HepG2 (cell line): ENCODE measurements around the gene GUCY2F. TPM values are rescaled to one million over a fixed set of nuclear protein-coding genes. Genes with fewer than 3 reads are reported as not detected.

Experiments
- ATAC-seq: fragments of 200-7000 bp; cut with Tn5 transposase; 3 replicates; pipeline ENCODE4 v1.9.1; 2020; ENCODE audit warnings: mild to moderate bottlenecking, moderate library complexity
- BruUV-seq: library from RNA; stranded (reverse); fragments of 400-500 nt; replicated peaks from 2 replicates; lab custom pipeline; 2021; lab: Mats Ljungman, UMichigan
- CTCF ChIA-PET: fragments of 300-600 bp; formaldehyde crosslinking; extraction: SDS; loops from one replicate; lab custom pipeline; 2021; ENCODE audit warnings: low total read pairs, inconsistent platforms, low intra/inter-chr PET ratio; lab: Yijun Ruan, JAX
- POLR2A ChIA-PET: fragments of 350-600 bp; sonication (Branson Sonifier 250); formaldehyde crosslinking; loops from one replicate; lab custom pipeline; 2020; ENCODE audit warnings: antibody characterized with exemption, inconsistent platforms; lab: Yijun Ruan, JAX
- DNase-seq: peaks from one replicate; pipeline ENCODE4 v3.0.0-alpha.2; 2015; ENCODE audit warnings: low spot score
- FAIRE-seq: peaks from 3 replicates; lab custom pipeline; 2011; peaks lifted over from hg19 to GRCh38; lab: Jason Lieb, UNC
- H2AFZ ChIP-seq: one replicate; pipeline ENCODE4 v1.6.1; 2011; ENCODE audit warnings: low read length, inconsistent platforms
- H3K27ac ChIP-seq: fragments of 300-600 bp; 3 replicates; pipeline ENCODE4 v1.8.0; 2011; ENCODE audit warnings: mixed run types, mild to moderate bottlenecking, mixed read lengths, low read length, inconsistent platforms; ENCODE audit not compliant: insufficient read depth; ENCODE audit errors: extremely low read length
- H3K27me3 ChIP-seq, 2 experiments: fragments of 200-600 bp in 1 of 2; 2 replicates in 1 of 2; 3 replicates in 1 of 2; pipeline versions ENCODE4 v1.6.0 to v1.8.0; 2011; ENCODE audit warnings: low read length in 2 of 2, mild to moderate bottlenecking in 2 of 2, moderate library complexity in 2 of 2, inconsistent platforms in 1 of 2; ENCODE audit not compliant: insufficient read depth in 2 of 2, control insufficient read depth in 1 of 2
- H3K36me3 ChIP-seq, 2 experiments: fragments of 200-600 bp in 1 of 2; replicated peaks in 1 of 2; 2 replicates in 1 of 2; 3 replicates in 1 of 2; pipeline versions ENCODE4 v1.5.1 to v1.8.0; 2011; ENCODE audit warnings: low read length in 2 of 2, inconsistent platforms in 1 of 2; ENCODE audit not compliant: insufficient read depth in 2 of 2, control insufficient read depth in 1 of 2
- H3K4me1 ChIP-seq: 2 replicates; pipeline ENCODE4 v1.5.1; 2012; ENCODE audit warnings: low read length, inconsistent platforms; ENCODE audit not compliant: insufficient read depth
- H3K4me2 ChIP-seq: 2 replicates; pipeline ENCODE4 v1.6.0; 2011; ENCODE audit warnings: low read depth, low read length, inconsistent platforms
- H3K4me3 ChIP-seq, 3 experiments: fragments of 200-600 bp in 1 of 3; sonication (generic), shearing (Covaris generic) in 1 of 3; replicated peaks in 1 of 3; 2 replicates each; pipeline ENCODE4 v1.5.1; 2011 to 2016; ENCODE audit warnings: low read length in 3 of 3, inconsistent platforms in 2 of 3, low read depth in 2 of 3, mild to moderate bottlenecking in 2 of 3, control low read depth in 1 of 3, mixed read lengths in 1 of 3; ENCODE audit not compliant: insufficient read depth in 1 of 3
- H3K79me2 ChIP-seq: one replicate; pipeline ENCODE4 v1.6.1; 2011; ENCODE audit warnings: low read length, inconsistent platforms; ENCODE audit not compliant: insufficient read depth
- H3K9ac ChIP-seq: 2 replicates; pipeline ENCODE4 v1.6.0; 2011; ENCODE audit warnings: mild to moderate bottlenecking, low read depth, low read length, inconsistent platforms; ENCODE audit not compliant: insufficient read depth
- H3K9me3 ChIP-seq: 2 replicates; pipeline ENCODE4 v1.5.1; 2012; ENCODE audit warnings: mild to moderate bottlenecking, low read length
- H4K20me1 ChIP-seq: 2 replicates; pipeline ENCODE4 v1.6.0; 2011; ENCODE audit warnings: inconsistent platforms, mild to moderate bottlenecking, low read length, moderate library complexity; ENCODE audit not compliant: insufficient read depth
- CEBPZ ChIP-seq: IDR thresholded peaks from 2 replicates; pipeline ENCODE4 v1.6.1; 2012; ENCODE audit warnings: low read length, improper control_type of control experiment
- NFE2 ChIP-seq: sonication (generic); formaldehyde crosslinking; IDR thresholded peaks from 2 replicates; pipeline ENCODE4 v1.4.0; 2020; ENCODE audit warnings: missing genetic modification reagents
- NR2F6 ChIP-seq, 2 experiments: IDR thresholded peaks; 2 replicates each; pipeline ENCODE4 v1.6.1; 2016; ENCODE audit warnings: antibody characterized with exemption in 1 of 2, mild to moderate bottlenecking in 1 of 2
- WGBS: methylation state at CpG from one replicate; pipeline ENCODE4 v1.1.6; 2017; ENCODE audit warnings: low lambda C conversion rate; 5-methylcytosine and 5-hydroxymethylcytosine counted together
- in situ Hi-C: cut with HindIII; loops from 2 replicates; pipeline ENCODE4 v1.10.0; 2017; ENCODE audit warnings: low pct_unique_long_range_greater_than_20kb; ENCODE audit not compliant: extremely low pct_ligation_motif_present
- intact Hi-C: fragments of 100-400 bp; cut with micrococcal nuclease; formaldehyde crosslinking; loops from one replicate; pipeline ENCODE4 v1.10.0; 2022; ENCODE audit not compliant: unreplicated experiment
- polyA plus RNA-seq, 8 experiments: library from polyadenylated mRNA; depleted of rRNA in 3 of 8; stranded (reverse) in 7 of 8; unstranded in 1 of 8; fragments of >200 nt; fragmentation: Illumina TruSeq in 4 of 8; extraction: Trizol in 4 of 8; gene quantifications; 2 replicates each; pipeline versions ENCODE4 v1.2.1 to v1.2.3, GENCODE V29; 2011 to 2016; ENCODE audit warnings: low read depth in 4 of 8, missing spikeins in 1 of 8, mixed read lengths in 1 of 8; ENCODE audit not compliant: insufficient read depth in 1 of 8
- total RNA-seq, 5 experiments: library from RNA; depleted of rRNA; stranded (reverse); fragments of >200 nt; fragmentation: Illumina TruSeq; extraction: Trizol; gene quantifications; 2 replicates each; pipeline ENCODE4 v1.2.3, GENCODE V29; 2016; ENCODE audit warnings: low read depth in 1 of 5
- TF ChIP-seq, protein P1 (sequence below): sonication (generic); formaldehyde crosslinking; IDR thresholded peaks from one replicate; pipeline ENCODE4 v1.5.1; 2020; ENCODE audit warnings: mild to moderate bottlenecking, missing genetic modification reagents; ENCODE audit errors: not compliant biosample characterization

The GUCY2F gene
- total and polyA plus RNA-seq, 2 of the 13 experiments (the other 11 are each of a cell fraction or from before 2014, with no cell fraction given): 0.03 TPM; not detected in 1

DNA sequence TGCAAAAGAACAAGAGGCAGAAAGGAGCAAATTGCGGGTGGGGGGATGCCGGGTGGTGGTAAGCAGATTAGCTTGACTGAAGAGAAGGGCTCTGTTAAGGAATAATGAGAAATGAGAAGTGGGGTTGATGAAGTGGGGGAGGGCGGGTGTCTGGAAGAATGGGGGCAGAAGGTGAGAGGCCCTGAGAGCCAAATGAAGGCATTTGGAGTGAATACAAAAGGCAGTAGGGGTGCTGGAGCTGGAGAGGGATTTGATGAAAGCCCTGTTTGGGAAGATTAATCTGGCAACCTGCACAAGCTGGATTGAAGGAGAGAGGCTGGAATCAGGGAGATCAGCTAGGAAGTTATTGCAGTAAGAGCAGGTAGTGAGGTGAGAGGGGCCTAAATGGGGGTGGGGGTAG lies 82.1 kb downstream of the GUCY2F start:
- no peak for FAIRE-seq
- Histone ChIP-seq H3K9ac (no peak overlapping the region), H3K4me1 (no peaks in the 10 kb centered on the region), H3K4me3 (no peak overlapping the region), H3K36me3 (no peaks in the 10 kb centered on the region), H4K20me1 (no peaks in the 10 kb centered on the region), H3K9me3 (no peaks in the 10 kb centered on the region), H3K79me2 (no peaks in the 10 kb centered on the region), H3K27ac (no peak overlapping the region), H3K4me2 (no peak overlapping the region), H3K27me3 (no peaks in the 10 kb centered on the region), H2AFZ (no peak overlapping the region)
- ATAC-seq: no peak
- in situ Hi-C loops (no loop called here), intact Hi-C loops (no loop called here)
- no peak for DNase-seq
- ChIA-PET POLR2A (no interaction called here), CTCF (no interaction called here)
- no peak for TF ChIP-seq CEBPZ
- TF ChIP-seq, protein P1, sequence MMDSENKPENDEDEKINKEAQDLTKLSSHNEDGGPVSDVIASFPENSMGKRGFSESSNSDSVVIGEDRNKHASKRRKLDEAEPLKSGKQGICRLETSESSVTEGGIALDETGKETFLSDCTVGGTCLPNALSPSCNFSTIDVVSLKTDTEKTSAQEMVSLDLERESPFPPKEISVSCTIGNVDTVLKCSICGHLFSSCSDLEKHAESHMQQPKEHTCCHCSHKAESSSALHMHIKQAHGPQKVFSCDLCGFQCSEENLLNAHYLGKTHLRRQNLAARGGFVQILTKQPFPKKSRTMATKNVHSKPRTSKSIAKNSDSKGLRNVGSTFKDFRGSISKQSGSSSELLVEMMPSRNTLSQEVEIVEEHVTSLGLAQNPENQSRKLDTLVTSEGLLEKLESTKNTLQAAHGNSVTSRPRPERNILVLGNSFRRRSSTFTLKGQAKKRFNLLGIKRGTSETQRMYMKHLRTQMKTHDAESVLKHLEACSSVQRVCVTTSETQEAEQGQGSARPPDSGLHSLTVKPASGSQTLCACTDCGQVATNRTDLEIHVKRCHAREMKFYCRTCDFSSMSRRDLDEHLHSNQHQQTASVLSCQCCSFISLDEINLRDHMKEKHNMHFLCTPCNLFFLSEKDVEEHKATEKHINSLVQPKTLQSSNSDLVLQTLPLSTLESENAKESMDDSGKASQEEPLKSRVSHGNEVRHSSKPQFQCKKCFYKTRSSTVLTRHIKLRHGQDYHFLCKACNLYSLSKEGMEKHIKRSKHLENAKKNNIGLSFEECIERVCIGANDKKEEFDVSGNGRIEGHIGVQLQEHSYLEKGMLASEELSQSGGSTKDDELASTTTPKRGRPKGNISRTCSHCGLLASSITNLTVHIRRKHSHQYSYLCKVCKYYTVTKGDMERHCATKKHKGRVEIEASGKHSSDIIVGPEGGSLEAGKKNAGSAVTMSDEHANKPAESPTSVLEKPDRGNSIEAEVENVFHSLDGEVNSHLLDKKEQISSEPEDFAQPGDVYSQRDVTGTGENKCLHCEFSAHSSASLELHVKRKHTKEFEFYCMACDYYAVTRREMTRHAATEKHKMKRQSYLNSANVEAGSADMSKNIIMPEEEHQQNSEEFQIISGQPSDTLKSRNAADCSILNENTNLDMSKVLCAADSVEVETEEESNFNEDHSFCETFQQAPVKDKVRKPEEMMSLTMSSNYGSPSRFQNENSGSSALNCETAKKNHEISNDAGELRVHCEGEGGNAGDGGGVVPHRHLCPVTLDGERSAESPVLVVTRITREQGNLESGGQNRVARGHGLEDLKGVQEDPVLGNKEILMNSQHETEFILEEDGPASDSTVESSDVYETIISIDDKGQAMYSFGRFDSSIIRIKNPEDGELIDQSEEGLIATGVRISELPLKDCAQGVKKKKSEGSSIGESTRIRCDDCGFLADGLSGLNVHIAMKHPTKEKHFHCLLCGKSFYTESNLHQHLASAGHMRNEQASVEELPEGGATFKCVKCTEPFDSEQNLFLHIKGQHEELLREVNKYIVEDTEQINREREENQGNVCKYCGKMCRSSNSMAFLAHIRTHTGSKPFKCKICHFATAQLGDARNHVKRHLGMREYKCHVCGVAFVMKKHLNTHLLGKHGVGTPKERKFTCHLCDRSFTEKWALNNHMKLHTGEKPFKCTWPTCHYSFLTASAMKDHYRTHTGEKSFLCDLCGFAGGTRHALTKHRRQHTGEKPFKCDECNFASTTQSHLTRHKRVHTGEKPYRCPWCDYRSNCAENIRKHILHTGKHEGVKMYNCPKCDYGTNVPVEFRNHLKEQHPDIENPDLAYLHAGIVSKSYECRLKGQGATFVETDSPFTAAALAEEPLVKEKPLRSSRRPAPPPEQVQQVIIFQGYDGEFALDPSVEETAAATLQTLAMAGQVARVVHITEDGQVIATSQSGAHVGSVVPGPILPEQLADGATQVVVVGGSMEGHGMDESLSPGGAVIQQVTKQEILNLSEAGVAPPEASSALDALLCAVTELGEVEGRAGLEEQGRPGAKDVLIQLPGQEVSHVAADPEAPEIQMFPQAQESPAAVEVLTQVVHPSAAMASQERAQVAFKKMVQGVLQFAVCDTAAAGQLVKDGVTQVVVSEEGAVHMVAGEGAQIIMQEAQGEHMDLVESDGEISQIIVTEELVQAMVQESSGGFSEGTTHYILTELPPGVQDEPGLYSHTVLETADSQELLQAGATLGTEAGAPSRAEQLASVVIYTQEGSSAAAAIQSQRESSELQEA (CRISPR knock-in tag): no peak
- no peak for TF ChIP-seq NFE2 (CRISPR knock-in tag)
- TF ChIP-seq NR2F6 (IDR thresholded peaks at IDR 0.05): no peak
- no peak for TF ChIP-seq NR2F6 (CRISPR knock-in tag; IDR thresholded peaks at IDR 0.05)
- WGBS: 3% methylated on average over 3 of the region's 3 CpGs
- no TSS peak for BruUV-seq
